Neutrophil (primary cell): Measurements from ENCODE around the gene GHRHR.

Experiments
- H3K27ac ChIP-seq: fragments of 200-600 bp; sonication (generic); 2 replicates; pipeline ENCODE4 v1.5.1; 2016; ENCODE audit warnings: mild to moderate bottlenecking, moderate library complexity
- H3K27me3 ChIP-seq: fragments of 200-600 bp; sonication (generic); 2 replicates; pipeline ENCODE4 v1.6.0; 2016; ENCODE audit warnings: mild to moderate bottlenecking
- H3K36me3 ChIP-seq: fragments of 200-600 bp; sonication (generic); 2 replicates; pipeline ENCODE4 v1.5.1; 2017
- H3K4me1 ChIP-seq, 2 experiments: fragments of 200-600 bp in 1 of 2; sonication (generic) in 1 of 2; 1 replicate in 1 of 2; 2 replicates in 1 of 2; pipeline versions ENCODE4 v1.5.1 to v1.6.1; 2013 to 2016; ENCODE audit warnings: low read depth in 1 of 2, low read length in 1 of 2, mild to moderate bottlenecking in 1 of 2, moderate library complexity in 1 of 2; ENCODE audit not compliant: control insufficient read depth in 1 of 2, insufficient read depth in 1 of 2
- H3K4me3 ChIP-seq, 2 experiments: fragments of 200-600 bp in 1 of 2; sonication (generic) in 1 of 2; 1 replicate in 1 of 2; 2 replicates in 1 of 2; pipeline ENCODE4 v1.5.1; 2013 to 2016; ENCODE audit warnings: low read depth in 1 of 2, low read length in 1 of 2, mild to moderate bottlenecking in 1 of 2, moderate library complexity in 1 of 2
- H3K9me3 ChIP-seq: fragments of 200-600 bp; sonication (generic); 2 replicates; pipeline ENCODE4 v1.5.1; 2016
- CTCF ChIP-seq: fragments of 200-600 bp; sonication (generic); IDR thresholded peaks from 2 replicates; pipeline ENCODE4 v1.5.1; 2016; ENCODE audit warnings: antibody characterized with exemption

The GHRHR gene

GRCh38 chr7:30987936-30988335 lies 24.2 kb downstream of the GHRHR start:
- TF ChIP-seq CTCF, result no peak
- no peak overlapping the region for H3K27ac ChIP-seq
- H3K36me3 ChIP-seq, result no peaks in the 10 kb centered on the region
- no peaks in the 10 kb centered on the region for H3K4me1 ChIP-seq
- no peaks in the 10 kb centered on the region for H3K9me3 ChIP-seq
- H3K27me3 ChIP-seq, result peaks cover 45% of the 10 kb centered on the region
- H3K4me3 ChIP-seq, result no peak overlapping the region

- Histone ChIP-seq H3K9me3 (no peaks in the 10 kb centered on the region), H3K36me3 (no peaks in the 10 kb centered on the region), H3K27me3 (peaks cover 45% of the 10 kb centered on the region), H3K4me3 (no peak overlapping the region), H3K4me1 (no peaks in the 10 kb centered on the region), H3K27ac (no peak overlapping the region)
- TF ChIP-seq CTCF, result no peak
Observed at GRCh38 chr7:30988351-30989005, 24.7 kb downstream of the GHRHR start.

GRCh38 chr7:30989008-30989823 lies 25.5 kb downstream of the GHRHR start:
- no peak overlapping the region for H3K27ac ChIP-seq
- H3K36me3 ChIP-seq, result no peaks in the 10 kb centered on the region
- H3K4me1 ChIP-seq, result no peaks in the 10 kb centered on the region
- H3K27me3 ChIP-seq, result peaks cover 38% of the 10 kb centered on the region
- H3K4me3 ChIP-seq, result no peak overlapping the region
- H3K9me3 ChIP-seq, result no peaks in the 10 kb centered on the region
- TF ChIP-seq CTCF, result no peak

GRCh38 chr7:30989824-30990672 lies 26.3 kb downstream of the GHRHR start:
- TF ChIP-seq CTCF, result no peak
- H3K4me3 ChIP-seq, result no peak overlapping the region
- no peak overlapping the region for H3K27ac ChIP-seq
- no peaks in the 10 kb centered on the region for H3K4me1 ChIP-seq
- H3K36me3 ChIP-seq, result no peaks in the 10 kb centered on the region
- H3K9me3 ChIP-seq, result no peaks in the 10 kb centered on the region
- peaks cover 29% of the 10 kb centered on the region for H3K27me3 ChIP-seq

GRCh38 chr7:30990673-30991170 lies 27.0 kb downstream of the GHRHR start:
- Histone ChIP-seq H3K36me3 (no peaks in the 10 kb centered on the region), H3K27me3 (peaks cover 23% of the 10 kb centered on the region), H3K27ac (no peak overlapping the region), H3K4me3 (no peak overlapping the region), H3K4me1 (no peaks in the 10 kb centered on the region), H3K9me3 (no peaks in the 10 kb centered on the region)
- no peak for TF ChIP-seq CTCF
